ENCODE results near the gene MMP20.

GRCh38 chr11:102587722-102588121, 37.4 kb downstream of the MMP20 start:
- TF ChIP-seq POLR2A (IDR thresholded peaks at IDR 0.05; ENCODE audit: low read depth), result no peak
- no peak for TF ChIP-seq CTCF (IDR thresholded peaks at IDR 0.05)
- no peak for TF ChIP-seq EP300 (IDR thresholded peaks at IDR 0.05)
- no peak for TF ChIP-seq POLR2AphosphoS5 (IDR thresholded peaks at IDR 0.05)

All from esophagus muscularis mucosa (tissue), 4 donors.